Dermis microvascular lymphatic vessel endothelial cell (primary cell): ENCODE results near the gene KANK3. TPM values are rescaled to one million over a fixed set of nuclear protein-coding genes. Genes with fewer than 3 reads are reported as not detected.
A peak's percentile ranks its signal among the peaks of the same experiment; 100 is the strongest.
"Not testable (repeated sequence)": the region's sequence is repeated elsewhere in the genome, so short reads cannot be mapped to it uniquely, and the experiment has no call there.

Experiments
- DNase-seq, 2 donors: peaks; one replicate each; pipeline versions ENCODE4 v3.0.0 to v3.0.0-alpha.2; 2010; ENCODE audit warnings: low read depth in 2 of 2
- total RNA-seq: library from RNA; depleted of rRNA; stranded (reverse); fragments of >200 nt; gene quantifications from 2 replicates; pipeline ENCODE4 v1.2.1, GENCODE V29; 2014

KANK3 gene
- 52.8 and 129 TPM in 2 replicates for total RNA-seq

- DNase-seq = peak; percentile 97 to 99
Observed at GRCh38 chr19:8342684-8343482, at the start of gene KANK3. TSS of gene KANK3 (minus strand) at chr19:8343262. CDS start at chr19:8337828, 5,434 bp downstream.

- DNase-seq = peak in 1 of 2 donors; percentile 61
Observed at GRCh38 chr19:8392017-8392591, 49.0 kb upstream of the KANK3 start.

- DNase-seq = no peak
Observed at GRCh38 chr19:8391198-8392016, 48.3 kb upstream of the KANK3 start.

GRCh38 chr19:8390617-8390981 lies 47.5 kb upstream of the KANK3 start:
- DNase-seq = peak; percentile 87 to 96

- peak; percentile 100 for DNase-seq
Observed at GRCh38 chr19:8389891-8390616, 47.0 kb upstream of the KANK3 start, which contains the start of gene RAB11B. TSS of gene RAB11B (plus strand) at chr19:8390360. CDS start at chr19:8390417, 57 bp downstream.

DNA sequence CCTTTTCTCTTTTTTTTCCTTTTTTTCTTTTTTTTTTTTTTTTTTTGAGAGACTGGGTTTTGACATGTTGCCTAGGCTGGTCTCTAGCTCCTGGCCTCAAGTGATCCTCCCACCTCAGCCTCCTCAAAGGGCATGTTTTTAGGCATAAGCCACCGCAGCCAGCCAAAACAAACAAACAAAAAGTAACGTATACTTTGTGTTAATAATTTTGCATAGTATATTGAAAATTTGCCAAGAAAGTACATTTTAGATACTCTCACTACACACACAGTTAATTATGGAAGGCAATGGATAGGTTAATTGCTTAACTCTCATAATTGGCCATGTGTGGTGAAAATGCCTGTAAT lies 45.5 kb upstream of the KANK3 start:
- no peak for DNase-seq

- DNase-seq = no peak
Observed at GRCh38 chr19:8387688-8388611, 44.9 kb upstream of the KANK3 start.

GRCh38 chr19:8386990-8387389 lies 43.9 kb upstream of the KANK3 start:
- DNase-seq = no peak

- DNase-seq = not testable (repeated sequence)
Observed at GRCh38 chr19:8386419-8386818, 43.4 kb upstream of the KANK3 start.

DNA sequence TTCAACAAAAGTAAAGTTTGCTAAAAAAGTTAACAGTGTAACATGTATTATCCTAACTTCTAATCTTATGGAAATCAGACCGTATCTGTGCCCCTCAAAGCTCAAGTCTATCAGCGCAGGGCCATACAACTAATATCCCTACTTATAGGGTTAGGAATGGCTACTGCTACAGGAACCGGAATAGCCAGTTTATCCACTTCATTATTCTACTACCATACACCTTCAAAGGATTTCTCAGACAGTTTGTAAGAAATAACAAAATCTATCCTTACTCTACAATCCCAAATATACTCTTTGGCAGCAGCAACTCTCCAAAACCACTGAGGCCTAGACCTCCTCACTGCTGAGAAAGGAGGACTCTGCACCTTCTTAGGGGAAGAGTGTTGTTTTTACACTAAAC lies 42.5 kb upstream of the KANK3 start:
- not testable (repeated sequence) for DNase-seq

- DNase-seq = not testable (repeated sequence)
Observed at GRCh38 chr19:8385103-8385502, 42.0 kb upstream of the KANK3 start.

GRCh38 chr19:8384569-8384968 lies 41.5 kb upstream of the KANK3 start:
- not testable (repeated sequence) for DNase-seq

DNA sequence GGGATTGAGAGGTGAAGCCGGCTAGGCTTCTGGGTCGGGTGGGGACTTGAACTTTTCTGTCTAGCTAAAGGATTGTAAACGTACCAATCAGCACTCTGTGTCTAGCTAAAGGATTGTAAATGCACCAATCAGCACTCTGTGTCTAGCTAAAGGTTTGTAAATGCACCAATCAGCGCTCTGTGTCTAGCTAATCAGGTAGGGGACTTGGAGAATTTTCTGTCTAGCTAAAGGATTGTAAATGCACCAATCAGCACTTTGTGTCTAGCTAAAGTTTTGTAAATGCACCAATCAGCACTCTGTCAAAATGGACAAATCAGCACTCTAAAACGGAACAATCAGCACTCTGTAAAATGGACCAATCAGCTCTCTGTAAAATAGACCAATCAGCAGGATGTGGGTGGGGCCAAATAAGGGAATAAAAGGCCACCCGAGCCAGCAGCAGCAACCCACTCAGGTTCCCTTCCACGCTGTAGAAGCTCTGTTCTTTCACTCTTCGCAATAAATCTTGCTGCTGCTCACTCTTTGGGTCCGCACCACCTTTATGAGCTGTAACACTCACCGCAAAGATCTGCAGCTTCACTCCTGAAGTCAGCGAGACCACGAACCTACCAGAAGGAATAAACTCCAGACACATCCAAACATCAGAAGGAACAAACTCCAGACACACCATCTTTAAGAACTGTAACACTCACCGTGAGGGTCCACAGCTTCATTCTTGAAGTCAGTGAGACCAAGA lies 36.3 kb upstream of the KANK3 start:
- not testable (repeated sequence) for DNase-seq

- DNase-seq = no peak
Observed at GRCh38 chr19:8377598-8377997, 34.5 kb upstream of the KANK3 start.

- not testable (repeated sequence) for DNase-seq
Observed at GRCh38 chr19:8376373-8376974, 33.4 kb upstream of the KANK3 start.

- not testable (repeated sequence) for DNase-seq
Observed at GRCh38 chr19:8375766-8376165, 32.7 kb upstream of the KANK3 start.

DNA sequence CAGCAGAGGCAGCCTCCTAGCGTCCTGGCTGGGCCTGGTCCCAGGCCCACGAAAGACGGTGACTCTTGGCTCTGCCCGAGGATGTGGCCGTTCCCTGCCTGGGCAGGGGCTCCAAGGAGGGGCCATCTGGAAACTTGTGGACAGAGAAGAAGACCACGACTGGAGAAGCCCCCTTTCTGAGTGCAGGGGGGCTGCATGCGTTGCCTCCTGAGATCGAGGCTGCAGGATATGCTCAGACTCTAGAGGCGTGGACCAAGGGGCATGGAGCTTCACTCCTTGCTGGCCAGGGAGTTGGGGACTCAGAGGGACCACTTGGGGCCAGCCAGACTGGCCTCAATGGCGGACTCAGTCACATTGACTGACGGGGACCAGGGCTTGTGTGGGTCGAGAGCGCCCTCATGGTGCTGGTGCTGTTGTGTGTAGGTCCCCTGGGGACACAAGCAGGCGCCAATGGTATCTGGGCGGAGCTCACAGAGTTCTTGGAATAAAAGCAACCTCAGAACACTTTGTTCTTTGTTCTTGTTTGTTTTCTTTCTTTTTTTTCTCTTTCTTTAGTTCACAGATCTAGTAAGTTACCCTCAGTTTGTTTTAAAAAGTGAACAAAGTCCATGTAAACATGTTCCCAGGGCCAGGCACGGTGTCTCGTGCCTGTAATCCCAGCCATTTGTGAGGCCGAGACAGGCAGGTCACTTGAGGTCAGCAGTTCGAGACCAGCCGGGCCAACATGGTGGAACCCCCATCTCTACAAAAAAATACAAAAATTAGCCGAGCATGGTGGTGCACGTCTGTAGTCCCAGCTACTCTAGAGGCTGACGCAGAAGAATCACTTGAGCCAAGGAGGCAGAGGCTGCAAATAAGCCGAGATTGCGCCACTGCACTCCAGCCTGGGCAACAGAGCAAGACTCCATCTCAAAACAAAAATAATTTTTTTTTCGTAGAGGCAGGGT lies 31.1 kb upstream of the KANK3 start:
- no peak for DNase-seq
